Neural cell (in vitro differentiated cells): ENCODE results near the gene IQCN. TPM values are rescaled to one million over a fixed set of nuclear protein-coding genes. Genes with fewer than 3 reads are reported as not detected.

Source experiments
- H2AFZ ChIP-seq: fragments of 200-600, 300-800 bp; sonication (generic), shearing (Covaris generic); 2 replicates; pipeline ENCODE4 v1.6.0; 2014; ENCODE audit warnings: low read depth, mild to moderate bottlenecking, antibody characterized with exemption, low read length, moderate library complexity
- H3F3A ChIP-seq: fragments of 200-600 bp; shearing (Covaris generic); 2 replicates; pipeline ENCODE4 v1.6.1; 2016; ENCODE audit warnings: mild to moderate bottlenecking, moderate library complexity, mixed read lengths, antibody characterized with exemption, low read length; ENCODE audit not compliant: insufficient read depth, poor library complexity, severe bottlenecking
- H3K27ac ChIP-seq: fragments of 200-600, 300-800 bp; sonication (generic), shearing (Covaris generic); 2 replicates; pipeline ENCODE4 v1.5.1; 2014; ENCODE audit warnings: mild to moderate bottlenecking, low read length, moderate library complexity
- H3K27me3 ChIP-seq: fragments of 300-800, 200-600 bp; sonication (generic), shearing (Covaris generic); 2 replicates; pipeline ENCODE4 v1.6.0; 2014; ENCODE audit warnings: mild to moderate bottlenecking, low read depth, low read length, moderate library complexity; ENCODE audit not compliant: insufficient read depth
- H3K36me3 ChIP-seq: fragments of 300-800, 200-600 bp; sonication (generic), shearing (Covaris generic); 2 replicates; pipeline ENCODE4 v1.5.1; 2014; ENCODE audit warnings: mild to moderate bottlenecking, antibody characterized with exemption, low read length, moderate library complexity; ENCODE audit not compliant: insufficient read depth
- H3K4me2 ChIP-seq: fragments of 300-800, 200-600 bp; sonication (generic), shearing (Covaris generic); 2 replicates; pipeline ENCODE4 v1.6.0; 2014; ENCODE audit warnings: mild to moderate bottlenecking, low read length
- H3K4me3 ChIP-seq: fragments of 300-800, 200-600 bp; sonication (generic), shearing (Covaris generic); 2 replicates; pipeline ENCODE4 v1.5.1; 2014; ENCODE audit warnings: mild to moderate bottlenecking, low read length, moderate library complexity
- H3K79me2 ChIP-seq: fragments of 200-600 bp; shearing (Covaris generic); replicated peaks from 2 replicates; pipeline ENCODE4 v1.6.0; 2014; ENCODE audit warnings: mild to moderate bottlenecking, low read length, moderate library complexity; ENCODE audit not compliant: insufficient read depth
- H3K9ac ChIP-seq: fragments of 300-800, 200-600 bp; sonication (generic), shearing (Covaris generic); 2 replicates; pipeline ENCODE4 v1.6.1; 2016; ENCODE audit warnings: mild to moderate bottlenecking, low read length, mixed read lengths
- H3K9me2 ChIP-seq: fragments of 200-600 bp; shearing (Covaris generic); 2 replicates; pipeline ENCODE4 v1.6.1; 2016; ENCODE audit warnings: mild to moderate bottlenecking, low read length, mixed read lengths; ENCODE audit not compliant: insufficient read depth
- H3K9me3 ChIP-seq: fragments of 200-600, 300-800 bp; sonication (generic), shearing (Covaris generic); 2 replicates; pipeline ENCODE4 v1.6.1; 2016; ENCODE audit warnings: mild to moderate bottlenecking, mixed run types, low read length, moderate library complexity, mixed read lengths
- H4K20me1 ChIP-seq: fragments of 200-600 bp; shearing (Covaris generic); 2 replicates; pipeline ENCODE4 v1.6.1; 2016; ENCODE audit warnings: mild to moderate bottlenecking, mixed run types; ENCODE audit not compliant: insufficient read depth
- CTCF ChIP-seq: fragments of 450-650 bp; IDR thresholded peaks from 2 replicates; pipeline ENCODE4 v1.5.1; 2014; ENCODE audit warnings: antibody characterized with exemption, mild to moderate bottlenecking, moderate library complexity; ENCODE audit not compliant: poor library complexity, severe bottlenecking
- EP300 ChIP-seq: fragments of 450-650 bp; conservative IDR thresholded peaks from 2 replicates; pipeline ENCODE4 v1.6.1; 2014; ENCODE audit warnings: antibody characterized with exemption, mild to moderate bottlenecking, moderate library complexity; ENCODE audit not compliant: poor library complexity, severe bottlenecking
- EZH2 ChIP-seq: fragments of 200-600, 300-800 bp; shearing (Covaris generic), sonication (generic); IDR thresholded peaks from 2 replicates; pipeline ENCODE4 v1.6.1; 2014; ENCODE audit warnings: antibody characterized with exemption, low read length, borderline replicate concordance, mild to moderate bottlenecking; ENCODE audit not compliant: insufficient read depth, poor library complexity, severe bottlenecking
- MXI1 ChIP-seq: fragments of 450-650 bp; conservative IDR thresholded peaks from 2 replicates; pipeline ENCODE4 v1.6.1; 2014; ENCODE audit warnings: antibody characterized with exemption, mild to moderate bottlenecking; ENCODE audit not compliant: poor library complexity, severe bottlenecking
- POLR2AphosphoS5 ChIP-seq: IDR thresholded peaks from 2 replicates; pipeline ENCODE4 v1.6.1; 2012
- RAD21 ChIP-seq: fragments of 450-650 bp; conservative IDR thresholded peaks from 2 replicates; pipeline ENCODE4 v1.6.1; 2014; ENCODE audit warnings: antibody characterized with exemption, mild to moderate bottlenecking, moderate library complexity
- REST ChIP-seq: IDR thresholded peaks from 2 replicates; pipeline ENCODE4 v1.6.1; 2012; ENCODE audit warnings: borderline replicate concordance
- SMC3 ChIP-seq: fragments of 450-650 bp; conservative IDR thresholded peaks from 2 replicates; pipeline ENCODE4 v1.6.1; 2014; ENCODE audit warnings: antibody characterized with exemption, mild to moderate bottlenecking, moderate library complexity; ENCODE audit not compliant: poor library complexity
- TAF1 ChIP-seq: IDR thresholded peaks from 2 replicates; pipeline ENCODE4 v1.6.1; 2012; ENCODE audit warnings: low read depth
- polyA plus RNA-seq: library from polyadenylated mRNA; depleted of rRNA; stranded (reverse); fragments of >200 nt; gene quantifications from 2 replicates; pipeline ENCODE4 v1.2.3, GENCODE V29; 2014

Gene IQCN
- polyA plus RNA-seq, 1 donor from 2014 or later = 2.5 TPM

- no peaks in the 10 kb centered on the region for H4K20me1 ChIP-seq
- H3K9me2 ChIP-seq = no peaks in the 10 kb centered on the region
- peaks cover 35% of the 10 kb centered on the region for H3K27me3 ChIP-seq
- H3K4me3 ChIP-seq = no peak overlapping the region
- TF ChIP-seq EZH2 (no peak), TAF1 (no peak), MXI1 (no peak), SMC3 (no peak), EP300 (no peak), RAD21 (no peak), REST (no peak)
- H2AFZ ChIP-seq = no peak overlapping the region
- no peak overlapping the region for H3K9ac ChIP-seq
- H3K9me3 ChIP-seq = no peaks in the 10 kb centered on the region
- H3K27ac ChIP-seq = no peak overlapping the region
- no peak overlapping the region for H3K4me2 ChIP-seq
- no peaks in the 10 kb centered on the region for H3F3A ChIP-seq
- H3K36me3 ChIP-seq = no peaks in the 10 kb centered on the region
- no peaks in the 10 kb centered on the region for H3K79me2 ChIP-seq
Observed at GRCh38 chr19:18230941-18231734, 43.1 kb downstream of the IQCN start.

- H3K27ac ChIP-seq = no peak overlapping the region
- H4K20me1 ChIP-seq = no peaks in the 10 kb centered on the region
- H3K4me3 ChIP-seq = no peak overlapping the region
- H3K9me3 ChIP-seq = no peaks in the 10 kb centered on the region
- H3K9me2 ChIP-seq = no peaks in the 10 kb centered on the region
- no peaks in the 10 kb centered on the region for H3K36me3 ChIP-seq
- no peaks in the 10 kb centered on the region for H3K79me2 ChIP-seq
- H3K27me3 ChIP-seq = peaks cover 48% of the 10 kb centered on the region
- no peaks in the 10 kb centered on the region for H3F3A ChIP-seq
- no peak overlapping the region for H3K9ac ChIP-seq
- H3K4me2 ChIP-seq = no peak overlapping the region
- no peak overlapping the region for H2AFZ ChIP-seq
- TF ChIP-seq MXI1 (no peak), POLR2AphosphoS5 (no peak), REST (no peak), RAD21 (no peak), EZH2 (no peak), CTCF (no peak), TAF1 (no peak), EP300 (no peak), SMC3 (no peak)
Observed at GRCh38 chr19:18229915-18230314, 44.3 kb downstream of the IQCN start.
